CD8-positive, alpha-beta memory T cell (primary cell): ENCODE results near the gene ARMC8. TPM values are rescaled to one million over a fixed set of nuclear protein-coding genes. Genes with fewer than 3 reads are reported as not detected.

Experiments used
- CTCF ChIA-PET: fragments of 350-600 bp; sonication (Branson Sonifier 250); formaldehyde crosslinking; loops from one replicate; lab custom pipeline; 2021; ENCODE audit warnings: antibody characterized with exemption; lab: Charles Lee
- POLR2A ChIA-PET: fragments of 350-600 bp; sonication (Branson Sonifier 250); formaldehyde crosslinking; loops from one replicate; lab custom pipeline; 2021; ENCODE audit warnings: antibody characterized with exemption; lab: Charles Lee
- DNase-seq, 5 donors: peaks; one replicate each; pipeline versions ENCODE4 v3.0.0 to v3.0.0-alpha.2; 2020 to 2022; ENCODE audit warnings: mixed read lengths in 1 of 5
- H3K27ac ChIP-seq: one replicate; pipeline ENCODE4 v1.7.0; 2013; ENCODE audit warnings: low read depth, mild to moderate bottlenecking, low read length, moderate library complexity
- H3K27me3 ChIP-seq: 2 replicates; pipeline ENCODE4 v1.7.0; 2013; ENCODE audit warnings: low read length, mild to moderate bottlenecking; ENCODE audit not compliant: insufficient read depth, poor library complexity, severe bottlenecking
- H3K36me3 ChIP-seq: 2 replicates; pipeline ENCODE4 v1.7.0; 2013; ENCODE audit warnings: mild to moderate bottlenecking, low read length, moderate library complexity; ENCODE audit not compliant: insufficient read depth
- H3K4me1 ChIP-seq: 2 replicates; pipeline ENCODE4 v1.7.0; 2013; ENCODE audit warnings: mild to moderate bottlenecking, low read length, moderate library complexity; ENCODE audit not compliant: insufficient read depth
- H3K4me3 ChIP-seq: 2 replicates; pipeline ENCODE4 v1.7.0; 2013; ENCODE audit warnings: mild to moderate bottlenecking, low read length
- H3K9me3 ChIP-seq: 2 replicates; pipeline ENCODE4 v1.7.0; 2013; ENCODE audit warnings: mild to moderate bottlenecking, low read length
- H3K27ac Mint-ChIP-seq, 8 donors: one replicate each; pipeline ENCODE4 v1.8.0; 2020 to 2021; ENCODE audit warnings: mixed read lengths in 8 of 8, mild to moderate bottlenecking in 6 of 8, inconsistent platforms in 3 of 8, moderate library complexity in 3 of 8
- H3K27me3 Mint-ChIP-seq, 2 donors: one replicate each; pipeline ENCODE4 v1.8.0; 2020 to 2021; ENCODE audit warnings: mixed read lengths in 2 of 2, mild to moderate bottlenecking in 1 of 2, moderate library complexity in 1 of 2
- H3K36me3 Mint-ChIP-seq, 3 donors: one replicate each; pipeline ENCODE4 v1.8.0; 2020 to 2021; ENCODE audit warnings: mixed read lengths in 3 of 3, inconsistent platforms in 1 of 3, mild to moderate bottlenecking in 1 of 3
- H3K4me1 Mint-ChIP-seq, 3 donors: one replicate each; pipeline ENCODE4 v1.8.0; 2020 to 2021; ENCODE audit warnings: mixed read lengths in 3 of 3, inconsistent platforms in 1 of 3, mild to moderate bottlenecking in 1 of 3
- H3K4me3 Mint-ChIP-seq, 7 donors: one replicate each; pipeline ENCODE4 v1.8.0; 2020 to 2021; ENCODE audit warnings: mixed read lengths in 7 of 7, mild to moderate bottlenecking in 6 of 7, moderate library complexity in 4 of 7, inconsistent platforms in 2 of 7
- H3K9me3 Mint-ChIP-seq, 5 donors: one replicate each; pipeline ENCODE4 v1.8.0; 2020 to 2022; ENCODE audit warnings: mixed read lengths in 5 of 5, mild to moderate bottlenecking in 3 of 5, moderate library complexity in 2 of 5, inconsistent platforms in 1 of 5
- polyA plus RNA-seq: library from polyadenylated mRNA; unstranded; fragments of 300-500 nt; fragmentation: Illumina TruSeq; gene quantifications from one replicate; pipeline ENCODE4 v1.2.3, GENCODE V29; 2021
- total RNA-seq, 2 experiments: library from RNA; stranded (reverse); gene quantifications; one replicate each; pipeline ENCODE4 v1.2.3, GENCODE V29; 2021

The ARMC8 gene
- total and polyA plus RNA-seq, 3 experiments from 2014 or later: 43.6 to 54.4 (median 47.7) TPM

DNA sequence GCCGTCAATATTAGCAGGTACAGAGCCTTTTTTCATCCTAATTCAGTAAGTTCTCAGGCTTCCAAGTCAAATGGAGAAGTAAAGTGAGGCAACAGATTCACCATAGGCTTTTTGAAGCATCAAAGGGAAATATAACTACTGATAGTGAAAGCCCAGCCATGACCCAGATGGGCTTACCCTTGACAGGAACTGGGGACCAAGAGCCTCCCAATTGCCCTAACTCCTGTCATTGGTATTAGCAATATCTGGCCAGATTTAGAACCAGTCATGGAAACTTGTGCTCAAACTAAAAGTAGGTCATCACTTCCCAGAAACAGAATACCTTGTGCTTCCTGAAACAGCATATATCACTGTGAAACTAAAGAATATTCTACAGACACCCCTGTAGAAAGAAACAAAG, 109.5 kb downstream of the ARMC8 start:
- Histone ChIP-seq H3K9me3 (no peaks in the 10 kb centered on the region), H3K27ac (no peak overlapping the region), H3K4me3 (no peak overlapping the region), H3K27me3 (no peaks in the 10 kb centered on the region), H3K4me1 (no peaks in the 10 kb centered on the region), H3K36me3 (no peaks in the 10 kb centered on the region)
- H3K4me3 Mint-ChIP-seq: peak overlapping the region in 1 of 7 donors; percentile 73
- peak overlapping the region in 6 of 8 donors; percentile 43 to 90 (median 81) for H3K27ac Mint-ChIP-seq
- no peaks in the 10 kb centered on the region for H3K27me3 Mint-ChIP-seq
- peaks cover 0 to 15% (median 12%) of the 10 kb centered on the region in 3 donors for H3K4me1 Mint-ChIP-seq
- no peak for DNase-seq
- H3K9me3 Mint-ChIP-seq: no peaks in the 10 kb centered on the region
- ChIA-PET POLR2A (no interaction called here), CTCF (no interaction called here)
- H3K36me3 Mint-ChIP-seq: peaks cover 0 to 61% (median 35%) of the 10 kb centered on the region in 3 donors

DNA sequence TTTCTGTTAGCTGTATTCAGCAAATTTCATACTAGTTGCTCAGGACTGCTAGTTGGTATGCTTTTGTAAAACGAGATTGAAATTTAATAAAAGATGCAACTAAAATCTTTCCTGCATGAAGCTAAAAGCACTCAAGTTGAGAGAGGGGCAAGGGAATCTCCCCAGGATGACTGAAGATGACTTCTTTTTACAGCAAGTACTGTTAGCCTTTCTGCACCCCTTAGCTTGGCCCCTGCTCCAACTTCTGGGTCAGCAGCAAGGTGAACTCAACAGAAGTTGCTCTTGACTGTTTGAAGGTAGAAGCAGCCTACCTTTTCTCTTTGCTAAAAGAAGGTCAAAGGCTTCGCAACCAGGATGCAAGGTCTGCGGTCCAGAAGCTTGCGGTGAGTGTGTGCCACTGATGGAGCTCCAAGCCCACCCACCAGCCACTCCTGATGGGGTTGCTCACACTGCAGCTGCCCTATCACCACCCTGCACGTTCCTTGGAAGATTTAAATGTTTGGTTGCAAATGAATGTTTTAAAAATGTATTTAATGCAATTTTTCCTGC, 110.0 kb downstream of the ARMC8 start:
- ChIA-PET POLR2A (no interaction called here), CTCF (no interaction called here)
- Histone ChIP-seq H3K27ac (no peak overlapping the region), H3K36me3 (no peaks in the 10 kb centered on the region), H3K4me1 (no peaks in the 10 kb centered on the region), H3K4me3 (no peak overlapping the region), H3K9me3 (no peaks in the 10 kb centered on the region), H3K27me3 (no peaks in the 10 kb centered on the region)
- Mint-ChIP-seq H3K36me3 (peaks cover 0 to 58% (median 34%) of the 10 kb centered on the region in 3 donors), H3K27me3 (no peaks in the 10 kb centered on the region), H3K27ac (peak overlapping the region in 7 of 8 donors; percentile 45 to 90 (median 81)), H3K4me3 (peak overlapping the region in 3 of 7 donors; percentile 34 to 73 (median 43)), H3K9me3 (no peaks in the 10 kb centered on the region), H3K4me1 (peaks cover 0 to 15% (median 12%) of the 10 kb centered on the region in 3 donors)
- peak in 1 of 5 donors; percentile 2 for DNase-seq

DNA sequence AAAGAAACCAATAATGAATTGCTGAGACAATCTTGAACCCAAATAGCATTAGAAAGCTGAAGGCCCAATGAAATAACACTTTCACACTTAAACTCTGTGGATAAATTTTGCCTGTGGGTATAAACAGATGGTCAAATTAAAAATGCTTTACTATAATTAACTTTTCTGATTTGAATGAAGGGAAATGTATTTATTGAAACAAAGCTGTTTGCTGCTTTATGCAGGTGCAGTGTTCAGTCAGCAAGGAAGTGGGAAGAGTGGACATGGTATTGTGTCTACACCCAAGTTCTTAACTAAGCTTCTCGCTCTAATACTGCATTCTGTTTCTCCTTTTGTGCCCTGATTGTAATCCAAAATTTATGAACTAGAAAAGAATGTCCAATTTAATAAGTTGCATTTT, 110.8 kb downstream of the ARMC8 start:
- H3K9me3 ChIP-seq: no peaks in the 10 kb centered on the region
- H3K4me1 ChIP-seq: no peaks in the 10 kb centered on the region
- peaks cover 0 to 15% (median 12%) of the 10 kb centered on the region in 3 donors for H3K4me1 Mint-ChIP-seq
- peak overlapping the region in 6 of 8 donors; percentile 51 to 90 (median 80) for H3K27ac Mint-ChIP-seq
- H3K9me3 Mint-ChIP-seq: no peaks in the 10 kb centered on the region
- no peak for DNase-seq
- H3K27me3 Mint-ChIP-seq: no peaks in the 10 kb centered on the region
- H3K4me3 Mint-ChIP-seq: no peak overlapping the region
- no peaks in the 10 kb centered on the region for H3K36me3 ChIP-seq
- POLR2A ChIA-PET: no interaction called here
- H3K36me3 Mint-ChIP-seq: peaks cover 0 to 52% (median 30%) of the 10 kb centered on the region in 3 donors
- H3K4me3 ChIP-seq: no peak overlapping the region
- H3K27ac ChIP-seq: no peak overlapping the region
- CTCF ChIA-PET: no interaction called here
- H3K27me3 ChIP-seq: no peaks in the 10 kb centered on the region

DNA sequence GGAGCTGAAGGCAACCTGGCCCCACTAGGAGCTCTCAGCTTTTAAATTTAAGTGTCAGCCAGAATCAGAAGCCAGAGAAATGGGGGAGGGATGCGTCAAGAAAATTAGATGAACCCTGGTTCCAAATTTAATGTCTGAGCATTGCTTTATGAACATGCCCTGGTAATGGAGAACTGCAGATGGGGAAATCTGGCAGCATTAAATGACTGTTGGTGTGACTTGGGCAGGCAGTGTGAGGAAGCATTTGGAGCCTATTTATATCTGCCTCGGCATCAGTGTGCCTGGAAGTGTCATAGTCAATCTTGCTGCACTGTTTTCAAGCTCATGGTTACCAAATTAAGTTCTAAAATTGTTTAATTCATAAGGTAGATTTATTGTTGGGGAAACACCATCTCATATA, 113.5 kb downstream of the ARMC8 start:
- Histone ChIP-seq H3K36me3 (no peaks in the 10 kb centered on the region), H3K4me3 (no peak overlapping the region), H3K9me3 (no peaks in the 10 kb centered on the region), H3K27ac (no peak overlapping the region), H3K4me1 (no peaks in the 10 kb centered on the region), H3K27me3 (no peaks in the 10 kb centered on the region)
- CTCF ChIA-PET: no interaction called here
- no peak for DNase-seq
- POLR2A ChIA-PET: no interaction called here
- H3K4me1 Mint-ChIP-seq: peaks cover 0 to 15% (median 12%) of the 10 kb centered on the region in 3 donors
- H3K36me3 Mint-ChIP-seq: peaks cover 0 to 31% (median 17%) of the 10 kb centered on the region in 3 donors
- H3K9me3 Mint-ChIP-seq: no peaks in the 10 kb centered on the region
- H3K4me3 Mint-ChIP-seq: no peak overlapping the region
- H3K27me3 Mint-ChIP-seq: no peaks in the 10 kb centered on the region
- H3K27ac Mint-ChIP-seq: no peak overlapping the region

DNA sequence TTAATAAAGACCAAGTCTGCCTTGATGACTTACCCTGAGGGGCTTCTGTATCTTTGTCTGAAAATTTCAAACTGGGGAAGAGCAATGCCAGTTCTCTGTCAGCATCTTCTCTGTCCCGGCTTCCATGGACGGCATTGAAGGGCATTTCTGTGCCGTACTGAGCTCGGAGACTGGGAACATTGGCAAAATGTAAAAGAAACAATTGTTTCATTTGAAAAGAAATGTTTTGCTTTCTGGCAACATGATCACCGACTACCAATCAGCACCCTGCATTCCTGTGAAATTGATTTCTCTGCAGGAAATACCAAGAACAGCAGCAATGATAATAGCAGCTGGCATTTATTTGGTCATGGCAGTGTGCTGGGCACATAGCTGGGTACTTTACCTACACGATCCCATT, 116.4 kb downstream of the ARMC8 start:
- Histone ChIP-seq H3K27me3 (no peaks in the 10 kb centered on the region), H3K4me3 (no peak overlapping the region), H3K4me1 (no peaks in the 10 kb centered on the region), H3K27ac (no peak overlapping the region), H3K36me3 (no peaks in the 10 kb centered on the region), H3K9me3 (peaks cover 11% of the 10 kb centered on the region)
- no peak for DNase-seq
- peaks cover 11 to 14% (median 12%) of the 10 kb centered on the region in 5 donors for H3K9me3 Mint-ChIP-seq
- ChIA-PET POLR2A (no interaction called here), CTCF (no interaction called here)
- H3K27me3 Mint-ChIP-seq: peaks cover 9 to 11% of the 10 kb centered on the region in 2 donors
- H3K4me3 Mint-ChIP-seq: no peak overlapping the region
- H3K4me1 Mint-ChIP-seq: no peaks in the 10 kb centered on the region
- H3K27ac Mint-ChIP-seq: no peak overlapping the region
- peaks cover 11 to 18% (median 14%) of the 10 kb centered on the region in 3 donors for H3K36me3 Mint-ChIP-seq

DNA sequence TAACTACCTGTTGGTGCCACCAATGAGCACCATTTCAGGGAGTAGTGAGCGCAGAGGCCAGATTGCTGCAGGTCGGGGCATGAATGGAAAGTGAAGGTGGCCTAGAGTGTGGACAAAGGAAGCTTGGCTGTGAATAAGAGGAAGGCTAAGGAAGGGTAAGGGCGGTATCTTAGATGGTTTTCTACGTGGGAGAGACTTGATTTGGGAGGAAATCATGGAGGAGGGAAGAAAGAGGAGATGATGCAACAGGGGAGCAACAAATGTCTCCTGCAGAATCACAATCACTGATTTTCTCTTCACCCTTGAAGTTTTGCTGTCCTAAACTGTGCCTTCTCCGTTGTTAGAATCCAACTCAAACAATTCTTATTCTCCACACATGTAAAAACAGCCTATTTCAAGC, 120.8 kb downstream of the ARMC8 start:
- Mint-ChIP-seq H3K36me3 (peaks cover 5 to 37% (median 12%) of the 10 kb centered on the region in 3 donors), H3K9me3 (peaks cover 26 to 49% (median 32%) of the 10 kb centered on the region in 5 donors), H3K4me3 (no peak overlapping the region), H3K4me1 (no peaks in the 10 kb centered on the region), H3K27me3 (peaks cover 19 to 24% of the 10 kb centered on the region in 2 donors), H3K27ac (no peak overlapping the region)
- ChIA-PET CTCF (interaction anchor here (1.5 kb wide), 1 partner anchor 21 kb away, joined by 4 read pairs; no protein-coding TSS in a partner anchor), POLR2A (no interaction called here)
- peaks cover 12% of the 10 kb centered on the region for H3K9me3 ChIP-seq
- H3K4me1 ChIP-seq: no peaks in the 10 kb centered on the region
- no peaks in the 10 kb centered on the region for H3K27me3 ChIP-seq
- no peaks in the 10 kb centered on the region for H3K36me3 ChIP-seq
- no peak for DNase-seq
- no peak overlapping the region for H3K4me3 ChIP-seq
- H3K27ac ChIP-seq: no peak overlapping the region

DNA sequence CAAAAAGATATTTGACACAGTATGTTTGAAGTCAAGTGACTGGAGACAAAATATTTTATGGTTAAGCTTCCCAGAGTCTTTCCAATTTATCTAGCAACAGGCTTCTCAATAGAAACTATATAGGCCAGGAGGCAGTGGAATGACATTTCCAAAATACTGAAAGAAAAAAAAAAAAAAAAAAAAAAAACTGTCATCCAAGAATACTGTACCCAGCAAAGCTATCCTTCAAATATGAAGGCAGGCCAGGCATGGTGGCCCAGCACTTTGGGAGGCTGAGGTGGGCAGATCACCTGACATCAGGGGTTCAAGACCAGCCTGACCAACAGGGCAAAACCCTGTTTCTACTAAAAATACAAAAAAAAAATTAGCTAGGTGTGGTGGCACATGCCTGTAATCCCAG, 121.7 kb downstream of the ARMC8 start:
- Histone ChIP-seq H3K4me1 (no peaks in the 10 kb centered on the region), H3K36me3 (no peaks in the 10 kb centered on the region), H3K27me3 (no peaks in the 10 kb centered on the region), H3K9me3 (peaks cover 12% of the 10 kb centered on the region), H3K27ac (no peak overlapping the region), H3K4me3 (no peak overlapping the region)
- Mint-ChIP-seq H3K27ac (no peak overlapping the region), H3K4me1 (no peaks in the 10 kb centered on the region), H3K9me3 (peaks cover 26 to 49% (median 32%) of the 10 kb centered on the region in 5 donors), H3K36me3 (peaks cover 5 to 37% (median 12%) of the 10 kb centered on the region in 3 donors), H3K4me3 (no peak overlapping the region), H3K27me3 (peaks cover 20 to 24% of the 10 kb centered on the region in 2 donors)
- POLR2A ChIA-PET: no interaction called here
- CTCF ChIA-PET: interaction anchor here (0.7 to 1.5 kb wide), 2 partner anchors 15 to 20 kb away, joined by 3 to 4 read pairs; no protein-coding TSS in a partner anchor
- DNase-seq: no peak

DNA sequence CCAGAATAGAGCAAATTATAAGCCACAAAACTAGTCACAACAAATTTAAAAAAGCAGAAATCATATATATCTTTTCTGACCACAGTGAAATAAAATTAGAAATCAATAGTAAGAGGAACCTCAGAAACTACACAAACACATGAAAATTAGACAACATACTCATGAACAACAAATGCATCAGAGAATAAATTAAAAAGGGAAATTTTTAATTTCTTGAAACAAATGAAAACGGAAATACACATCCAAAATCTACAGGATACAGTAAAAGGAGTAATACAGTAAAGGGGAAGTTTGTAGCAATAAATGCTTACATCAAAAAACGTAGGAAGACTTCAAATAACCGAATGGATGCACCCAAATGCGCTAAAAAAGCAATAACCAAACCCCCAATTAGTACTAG, 123.4 kb downstream of the ARMC8 start:
- Histone ChIP-seq H3K36me3 (no peaks in the 10 kb centered on the region), H3K4me3 (no peak overlapping the region), H3K4me1 (no peaks in the 10 kb centered on the region), H3K9me3 (peaks cover 12% of the 10 kb centered on the region), H3K27me3 (no peaks in the 10 kb centered on the region), H3K27ac (no peak overlapping the region)
- no peak overlapping the region for H3K27ac Mint-ChIP-seq
- H3K9me3 Mint-ChIP-seq: peaks cover 26 to 49% (median 32%) of the 10 kb centered on the region in 5 donors
- ChIA-PET POLR2A (no interaction called here), CTCF (no interaction called here)
- H3K4me1 Mint-ChIP-seq: no peaks in the 10 kb centered on the region
- H3K27me3 Mint-ChIP-seq: peaks cover 20 to 24% of the 10 kb centered on the region in 2 donors
- peaks cover 5 to 37% (median 12%) of the 10 kb centered on the region in 3 donors for H3K36me3 Mint-ChIP-seq
- H3K4me3 Mint-ChIP-seq: no peak overlapping the region
- DNase-seq: no peak
